ENCODE data around the gene MFAP4. TPM values are rescaled to one million over a fixed set of nuclear protein-coding genes. Genes with fewer than 3 reads are reported as not detected.

MFAP4 gene
- total RNA-seq, 1 experiment from 2014 or later, result 0.69 TPM

DNA sequence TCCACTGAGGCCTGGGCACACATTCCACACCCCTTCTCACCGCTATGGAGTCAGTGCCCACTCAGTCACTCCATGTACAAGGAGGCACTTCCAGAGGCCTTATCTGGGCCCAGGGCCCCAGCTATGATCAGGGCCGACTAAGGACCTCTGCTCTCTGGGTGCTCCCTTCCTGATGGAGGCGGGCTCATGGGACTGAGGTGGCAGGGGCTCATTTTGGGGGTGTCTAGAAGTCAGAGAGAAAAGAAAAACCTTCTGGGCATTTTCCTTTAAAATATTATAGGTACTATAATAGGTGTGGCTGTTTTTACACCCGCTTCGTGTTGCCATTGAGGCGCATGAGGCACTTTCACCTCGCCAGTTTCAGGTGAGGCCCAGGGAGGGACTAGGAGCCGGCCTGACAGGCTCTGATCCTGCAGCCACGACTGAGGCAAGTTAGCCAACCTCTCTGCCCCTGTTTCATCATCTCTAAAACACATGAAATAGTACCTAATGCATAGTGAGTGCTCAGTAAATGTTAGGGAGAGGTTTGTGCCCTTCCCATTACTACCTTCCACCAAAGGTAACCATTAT lies 38.8 kb downstream of the MFAP4 start:
- DNase-seq (ENCODE audit: low read depth), result no peak

DNA sequence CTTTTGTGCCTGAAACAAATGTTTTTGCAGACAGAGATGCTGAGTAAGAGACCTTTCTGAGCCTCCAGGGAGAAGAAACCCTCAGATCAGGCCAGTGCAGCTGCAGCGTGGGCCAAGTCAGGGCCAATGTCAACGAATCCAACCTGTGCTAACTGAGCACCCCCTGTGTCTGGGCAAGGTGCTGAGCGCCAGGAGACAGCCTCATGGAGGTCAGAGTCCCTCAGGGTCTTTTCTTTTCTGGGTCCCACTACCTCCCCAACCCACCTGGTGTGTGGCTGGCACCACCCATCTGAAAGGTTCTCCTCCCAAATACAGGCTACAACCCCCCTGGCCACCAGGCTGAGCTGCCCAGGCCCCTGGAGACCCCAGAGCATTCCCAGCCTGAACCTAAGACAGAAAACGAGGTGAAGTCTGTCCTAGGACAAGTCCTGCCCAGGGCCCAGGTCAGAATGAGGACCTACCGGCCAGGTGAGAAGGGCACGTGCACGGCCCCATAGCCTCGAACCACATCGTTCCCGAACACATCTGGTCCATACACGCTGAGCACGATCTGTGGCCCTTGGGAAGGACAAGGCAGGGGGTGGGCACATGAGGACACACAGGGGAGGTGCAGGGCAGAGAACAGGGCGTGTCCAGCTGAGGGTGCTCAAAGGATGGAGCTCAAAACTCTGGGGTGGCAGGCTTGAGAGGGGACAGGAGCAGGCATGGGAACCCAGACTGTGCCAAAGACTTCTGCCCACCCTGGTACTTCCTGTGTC lies 39.5 kb downstream of the MFAP4 start:
- no peak for DNase-seq (ENCODE audit: low read depth)

DNA sequence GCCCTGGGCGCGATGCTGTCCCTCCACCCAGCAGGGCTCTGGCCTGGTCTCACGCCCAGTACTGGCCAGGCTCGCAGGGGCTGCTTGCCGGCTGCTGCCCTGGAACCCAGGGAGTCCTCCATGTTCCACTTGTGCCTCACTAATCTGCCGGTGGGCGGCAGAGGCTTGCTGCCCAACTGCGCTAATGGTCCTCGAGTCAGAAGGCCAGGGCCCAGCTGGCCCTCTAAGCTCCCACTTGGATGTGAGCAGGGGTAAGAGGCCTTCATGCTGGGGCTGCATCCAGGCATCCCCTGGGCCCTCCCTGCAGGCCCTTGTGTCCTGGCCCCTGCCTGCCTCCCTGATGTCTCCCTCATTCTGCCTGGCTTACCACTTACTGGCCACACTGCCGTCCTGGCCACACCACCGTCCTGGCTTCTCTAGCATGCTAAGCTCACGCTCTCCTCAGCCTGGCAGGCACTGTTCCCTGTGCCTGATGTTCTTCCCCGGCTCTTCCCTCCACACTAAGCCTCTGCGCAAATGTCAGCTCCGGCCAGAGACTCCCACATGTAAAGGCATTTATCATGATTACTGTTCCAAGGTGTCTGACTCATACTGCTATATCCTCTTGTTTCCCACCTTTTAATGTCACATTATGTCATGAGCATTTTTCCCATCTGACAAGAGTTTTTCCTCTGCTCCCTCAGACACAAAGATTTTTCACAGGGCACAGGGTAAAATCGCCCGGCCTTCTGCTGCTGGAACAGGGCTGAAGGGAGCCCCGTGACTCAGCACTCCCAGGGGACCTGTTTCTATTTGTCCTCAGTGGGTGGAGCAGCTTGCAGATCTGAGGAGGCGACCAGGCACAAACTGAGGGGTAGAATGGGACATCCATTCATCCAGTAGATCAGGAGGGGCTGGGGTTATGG lies 40.4 kb downstream of the MFAP4 start:
- peak; percentile 81 for DNase-seq (ENCODE audit: low read depth)

DNA sequence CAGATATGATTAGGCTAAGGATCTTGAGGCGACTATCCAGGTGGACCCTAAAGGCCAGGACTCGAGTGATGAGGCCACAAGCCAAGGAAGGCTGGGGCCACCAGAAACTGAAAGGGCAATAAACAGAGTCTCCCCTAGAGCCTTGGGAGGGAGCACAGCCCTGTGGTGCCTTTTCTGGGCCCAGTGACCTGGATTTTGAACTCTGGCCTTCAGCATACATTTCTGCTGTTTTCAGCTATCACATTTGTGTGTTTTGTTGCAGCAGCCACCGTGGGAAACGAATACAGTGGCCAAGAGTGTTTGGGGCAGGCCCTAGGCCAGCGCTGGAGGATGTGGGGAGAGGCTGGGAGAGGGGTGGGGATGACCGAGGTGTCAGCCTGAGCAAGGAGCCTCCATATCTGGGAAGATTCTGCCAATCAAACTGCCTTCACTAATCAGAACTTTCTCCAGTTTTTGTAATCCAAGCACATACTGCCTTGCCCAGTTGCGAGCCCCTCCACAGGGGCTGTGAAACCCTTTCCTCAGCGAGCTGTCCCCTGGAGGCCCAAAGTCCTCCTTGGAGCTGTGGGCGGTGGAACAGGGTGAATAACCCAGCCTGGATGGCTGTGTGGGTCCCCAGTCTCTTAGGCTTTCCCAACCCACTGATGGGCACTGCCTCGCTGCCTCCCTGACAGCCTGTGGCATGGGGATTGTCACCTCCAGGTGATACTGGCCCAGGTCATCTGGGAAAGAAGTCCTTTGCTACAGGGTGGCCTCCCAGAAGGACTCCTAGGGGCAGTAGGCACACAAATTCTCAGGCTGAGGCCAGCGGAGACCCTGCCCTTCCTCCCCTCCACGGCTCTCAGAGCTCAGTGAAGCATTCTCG lies 41.3 kb downstream of the MFAP4 start:
- DNase-seq (ENCODE audit: low read depth), result no peak

DNA sequence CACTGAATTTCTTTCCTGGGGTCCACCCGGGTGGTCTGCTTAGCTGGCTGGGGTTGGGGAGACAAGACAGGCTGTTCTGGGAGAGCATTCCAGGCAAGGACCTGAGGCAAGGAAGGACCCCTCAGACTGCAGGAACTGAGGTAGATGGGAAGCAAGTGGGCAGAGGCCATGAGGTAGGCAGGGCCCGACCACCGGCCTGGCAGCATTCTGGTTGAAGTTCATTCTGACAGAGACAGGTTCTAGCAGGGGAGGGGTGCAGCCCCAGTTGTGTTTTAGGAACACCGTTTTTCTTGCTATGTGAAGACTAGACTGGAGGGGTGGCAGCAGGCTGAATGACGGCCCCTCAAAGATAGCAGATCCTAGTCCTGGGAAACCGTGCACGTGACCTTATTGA lies 41.9 kb downstream of the MFAP4 start:
- DNase-seq (ENCODE audit: low read depth), result no peak

DNA sequence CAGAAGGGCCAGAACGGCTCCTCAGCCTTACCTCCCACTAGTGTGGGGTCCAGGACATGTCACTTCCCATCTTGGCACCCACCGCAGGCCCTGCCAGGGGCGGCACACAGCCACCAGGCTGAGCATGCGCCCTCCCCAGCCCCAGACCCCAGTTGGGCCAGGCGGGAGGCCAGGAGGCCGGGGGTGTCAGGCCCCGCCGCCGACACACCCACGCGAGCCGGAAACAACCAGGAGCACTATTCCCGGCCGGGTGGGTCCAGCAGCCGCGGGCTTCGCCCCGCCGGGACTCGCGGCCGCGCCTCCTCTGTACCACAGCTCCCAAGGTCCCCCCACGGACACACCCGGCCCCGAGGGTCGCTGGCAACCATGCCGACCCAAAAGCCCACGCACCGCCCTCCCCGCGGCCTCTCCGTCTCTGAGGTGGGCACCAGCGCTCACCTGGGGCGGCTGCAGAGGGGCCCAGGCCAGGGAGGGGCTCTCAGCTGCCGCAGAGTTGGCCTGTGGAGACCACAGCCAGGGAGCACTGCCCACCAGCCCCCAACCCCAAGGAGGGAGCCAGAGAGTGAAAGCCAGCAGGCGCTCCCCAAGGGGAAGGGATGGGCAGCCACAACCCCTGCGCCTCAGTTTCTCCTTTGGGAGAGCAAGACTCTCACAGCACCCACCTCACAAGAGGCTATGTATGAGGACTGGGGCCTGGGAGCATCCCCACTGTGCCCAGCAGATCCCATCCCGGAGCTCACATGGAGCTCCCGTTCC lies 42.5 kb downstream of the MFAP4 start:
- no peak for DNase-seq (ENCODE audit: low read depth)

DNA sequence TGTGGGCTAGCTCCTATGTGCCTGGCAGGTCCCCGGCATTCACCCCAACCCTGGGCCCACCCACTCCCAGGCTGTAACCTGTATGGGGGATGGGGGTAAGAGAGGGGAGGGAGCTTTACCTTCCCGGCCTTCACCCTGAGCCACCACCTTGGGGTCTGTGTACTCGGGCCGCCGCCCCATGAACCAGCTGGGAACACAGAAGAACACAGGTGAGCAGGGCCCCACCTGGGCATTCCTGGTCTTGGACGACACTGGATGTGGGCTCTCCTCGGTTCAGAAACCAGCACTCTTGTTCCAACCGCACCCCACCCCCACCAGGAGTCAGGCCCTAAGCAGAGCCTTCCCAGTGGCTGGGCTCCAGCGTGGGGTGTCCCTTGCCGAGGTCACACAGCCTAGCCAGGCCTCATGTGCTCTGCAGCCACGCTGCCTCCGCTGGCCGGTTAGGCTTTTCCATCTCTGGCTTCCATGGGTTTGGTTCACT lies 43.3 kb downstream of the MFAP4 start:
- no peak for DNase-seq (ENCODE audit: low read depth)

DNA sequence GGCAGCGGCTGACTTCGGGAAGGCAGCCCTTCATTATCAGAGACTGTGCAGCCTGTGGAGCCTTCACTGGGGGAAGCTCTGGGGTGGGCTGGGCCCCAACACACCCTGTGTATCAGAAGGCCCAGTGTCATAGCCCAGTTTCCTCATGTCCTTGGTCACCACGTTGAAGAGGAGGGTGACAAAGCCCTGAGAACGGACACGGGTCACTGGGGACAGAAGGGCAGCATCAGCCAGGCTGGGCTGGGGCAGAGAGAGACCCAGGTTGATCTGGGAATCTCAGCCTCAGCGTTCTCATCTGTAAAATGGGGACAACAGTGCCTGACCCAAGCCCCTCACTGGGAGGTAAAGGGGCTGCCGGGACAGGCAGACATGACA lies 43.7 kb downstream of the MFAP4 start:
- no peak for DNase-seq (ENCODE audit: low read depth)

DNA sequence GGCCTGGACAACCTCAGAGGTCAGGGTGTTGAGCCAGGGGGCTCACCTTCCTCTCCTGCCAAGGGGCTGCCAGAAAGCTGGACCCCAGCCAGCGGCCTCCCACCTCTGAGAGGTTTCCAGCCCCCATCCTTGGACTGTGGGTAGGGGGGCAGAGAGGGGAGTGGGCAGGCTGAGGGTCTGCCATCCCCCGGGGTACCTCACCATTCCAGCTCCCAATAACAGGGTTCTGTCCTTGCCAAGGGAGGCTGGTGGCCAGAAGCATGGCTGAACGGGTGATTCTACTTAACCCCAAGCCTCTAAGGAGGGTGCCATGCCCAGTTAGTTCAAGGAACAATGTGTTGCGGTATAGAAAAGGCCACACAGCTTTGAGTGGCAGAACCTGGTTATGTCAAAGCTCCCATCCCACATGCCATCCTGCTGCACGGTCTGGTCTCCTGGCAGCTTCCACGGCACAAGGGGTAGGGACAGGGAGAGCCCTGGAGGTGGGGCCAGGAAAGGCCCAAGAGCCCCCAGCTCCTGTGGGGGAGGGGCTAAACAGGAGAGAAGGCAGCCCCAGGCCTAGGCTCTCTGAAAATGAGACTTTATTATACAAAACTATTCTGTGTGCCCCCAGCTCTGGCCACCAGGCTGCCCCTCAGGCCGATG lies 44.3 kb downstream of the MFAP4 start:
- DNase-seq (ENCODE audit: low read depth), result no peak

DNA sequence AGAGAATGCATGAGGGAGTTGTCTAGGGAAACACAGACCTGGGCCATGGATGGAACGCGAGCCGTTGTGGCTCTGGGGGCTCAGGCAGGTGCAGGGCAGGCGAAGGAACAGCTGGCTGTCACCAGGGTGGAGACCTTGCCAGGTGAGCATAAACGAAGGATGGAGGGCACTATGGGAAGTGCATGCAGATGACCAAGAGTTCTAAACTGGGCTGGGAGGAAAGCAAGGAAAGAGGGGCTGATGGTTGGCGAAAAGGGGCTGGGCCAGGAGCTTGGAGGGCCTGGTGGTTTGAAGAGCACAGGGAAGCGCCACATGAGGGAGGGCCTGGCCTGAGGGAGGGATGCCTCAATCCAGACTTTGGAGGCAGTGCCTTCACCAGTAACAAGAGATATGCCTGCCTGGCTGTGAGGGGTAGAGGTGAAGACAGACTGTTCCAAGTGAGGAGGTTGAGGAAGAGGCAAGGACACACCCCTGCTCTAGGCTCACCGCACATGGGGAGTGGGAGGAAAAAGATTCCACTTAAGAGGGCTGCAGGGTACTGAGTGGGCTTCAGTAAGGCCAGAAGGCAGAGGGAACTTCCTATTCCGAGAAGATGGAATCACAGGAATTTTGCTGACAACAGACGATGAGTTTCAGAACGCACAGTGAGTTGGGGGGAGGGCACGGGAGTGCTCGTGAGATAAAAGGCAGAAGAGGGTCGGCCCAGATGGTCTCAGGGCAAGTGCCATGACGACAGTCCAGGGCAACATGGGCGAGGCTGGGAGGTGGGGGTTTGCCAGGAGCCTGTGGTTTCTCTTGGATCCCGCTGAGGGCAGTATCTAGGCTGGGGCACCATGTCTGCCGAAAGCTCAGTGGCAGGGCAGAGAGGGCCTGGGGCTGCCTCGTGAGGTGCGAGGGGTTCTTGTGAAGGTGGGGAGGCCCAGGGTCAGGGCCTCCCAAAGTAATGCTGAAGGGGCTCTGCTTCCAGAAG lies 45.1 kb downstream of the MFAP4 start:
- no peak for DNase-seq (ENCODE audit: low read depth)

DNA sequence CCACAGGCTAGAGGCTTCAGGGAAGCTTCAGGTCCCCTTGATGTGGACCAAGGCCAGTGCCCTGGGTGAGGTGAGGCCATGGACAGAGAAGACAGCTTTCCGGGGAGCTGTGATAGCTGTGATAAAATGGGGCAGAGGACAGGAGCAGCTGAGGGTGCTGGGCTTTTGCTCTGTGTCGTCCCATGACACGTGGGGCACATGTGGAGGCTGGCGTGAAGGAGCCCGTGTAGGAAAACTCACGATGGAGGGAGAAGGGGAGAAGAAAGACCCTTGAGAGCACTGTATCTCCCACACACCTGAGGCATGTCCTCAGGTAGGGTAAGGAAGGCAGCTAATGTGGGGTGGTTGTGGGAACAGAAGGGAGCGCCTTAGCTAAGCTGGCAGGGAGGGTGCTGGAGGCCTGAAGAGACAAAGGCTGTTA lies 45.8 kb downstream of the MFAP4 start:
- DNase-seq (ENCODE audit: low read depth), result no peak

DNA sequence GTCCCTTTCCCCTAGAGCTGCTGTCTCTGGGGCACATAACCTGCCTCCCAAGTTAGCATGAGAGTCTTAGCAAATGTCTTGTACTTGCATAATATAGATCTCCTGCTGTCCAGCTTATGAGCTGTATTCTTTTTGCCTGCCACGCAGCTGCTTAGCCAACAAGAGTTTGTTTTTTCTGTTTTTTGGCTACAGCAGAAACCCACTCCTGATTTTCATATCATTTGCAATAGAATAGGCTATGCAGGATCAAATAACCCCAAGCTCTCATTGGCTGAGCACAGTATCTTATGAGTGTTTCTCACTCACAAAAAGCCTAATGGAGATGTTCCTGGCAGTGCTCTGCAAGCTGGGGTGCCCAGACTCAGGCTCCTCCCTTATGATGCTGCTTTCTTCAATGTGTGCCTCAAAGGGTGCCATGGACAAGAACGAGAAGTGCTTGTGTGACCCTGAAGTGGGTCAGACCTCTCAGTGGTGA lies 47.6 kb downstream of the MFAP4 start:
- no peak for DNase-seq (ENCODE audit: low read depth)

DNA sequence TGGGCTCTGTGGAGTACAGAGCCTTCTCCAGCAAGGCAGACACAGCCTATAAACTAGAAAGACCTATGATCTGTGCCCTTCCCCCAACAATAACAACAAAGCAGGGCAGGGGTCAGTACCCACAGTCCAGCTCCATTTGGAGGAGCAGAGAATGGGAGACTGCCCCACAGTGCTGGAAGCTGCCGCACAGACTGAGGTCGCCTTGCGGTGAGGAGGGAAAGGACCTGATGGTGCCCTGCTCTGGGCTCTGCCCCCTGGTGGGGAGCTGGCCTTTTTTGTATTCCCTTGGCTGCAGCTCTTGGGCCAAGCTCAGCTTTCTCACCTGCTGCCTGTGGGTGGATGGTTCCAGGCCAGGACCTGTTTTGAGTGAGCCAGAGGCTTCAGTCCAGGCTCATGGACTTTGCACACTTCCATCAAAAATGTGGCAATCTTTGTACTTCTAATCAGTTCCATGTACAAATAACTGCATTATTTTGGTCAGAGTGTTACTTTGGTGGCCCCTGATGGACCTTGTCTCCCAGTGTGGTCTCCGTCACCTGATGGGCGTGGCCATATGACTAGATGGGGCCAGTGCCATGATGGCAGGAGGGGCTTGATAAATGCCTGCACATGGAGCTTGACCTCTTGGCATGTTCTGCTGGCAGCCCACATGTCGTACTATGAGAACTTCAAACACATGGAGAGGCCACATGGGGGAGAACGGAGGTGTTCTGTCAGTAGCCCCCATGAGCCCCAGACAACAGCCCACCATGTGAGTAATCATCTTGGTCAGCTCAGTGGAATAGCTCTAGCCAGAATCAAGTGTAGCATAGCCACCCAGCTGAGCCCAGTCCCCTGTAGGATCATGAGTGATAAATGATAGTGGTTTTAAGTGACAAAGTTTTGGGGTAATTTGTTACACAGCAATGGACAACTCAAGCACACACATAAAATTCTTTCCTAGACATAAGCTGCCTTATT lies 48.7 kb downstream of the MFAP4 start:
- peak; percentile 46 for DNase-seq (ENCODE audit: low read depth)

DNA sequence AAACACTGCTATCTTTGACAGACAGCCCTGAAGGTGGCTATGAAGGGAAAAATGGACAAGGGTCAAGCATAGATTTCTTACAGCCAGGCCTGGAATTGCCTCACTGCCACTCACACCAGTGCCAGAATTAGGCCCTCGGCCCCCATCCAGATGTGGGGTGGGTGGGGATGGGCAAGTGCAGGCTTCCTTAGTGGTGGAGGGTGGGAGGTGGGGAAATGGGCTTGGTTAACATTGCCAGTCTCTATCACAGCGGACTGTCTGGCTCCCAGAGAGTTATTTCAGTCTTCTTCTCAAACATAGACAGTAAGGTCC lies 49.3 kb downstream of the MFAP4 start:
- no peak for DNase-seq (ENCODE audit: low read depth)

DNA sequence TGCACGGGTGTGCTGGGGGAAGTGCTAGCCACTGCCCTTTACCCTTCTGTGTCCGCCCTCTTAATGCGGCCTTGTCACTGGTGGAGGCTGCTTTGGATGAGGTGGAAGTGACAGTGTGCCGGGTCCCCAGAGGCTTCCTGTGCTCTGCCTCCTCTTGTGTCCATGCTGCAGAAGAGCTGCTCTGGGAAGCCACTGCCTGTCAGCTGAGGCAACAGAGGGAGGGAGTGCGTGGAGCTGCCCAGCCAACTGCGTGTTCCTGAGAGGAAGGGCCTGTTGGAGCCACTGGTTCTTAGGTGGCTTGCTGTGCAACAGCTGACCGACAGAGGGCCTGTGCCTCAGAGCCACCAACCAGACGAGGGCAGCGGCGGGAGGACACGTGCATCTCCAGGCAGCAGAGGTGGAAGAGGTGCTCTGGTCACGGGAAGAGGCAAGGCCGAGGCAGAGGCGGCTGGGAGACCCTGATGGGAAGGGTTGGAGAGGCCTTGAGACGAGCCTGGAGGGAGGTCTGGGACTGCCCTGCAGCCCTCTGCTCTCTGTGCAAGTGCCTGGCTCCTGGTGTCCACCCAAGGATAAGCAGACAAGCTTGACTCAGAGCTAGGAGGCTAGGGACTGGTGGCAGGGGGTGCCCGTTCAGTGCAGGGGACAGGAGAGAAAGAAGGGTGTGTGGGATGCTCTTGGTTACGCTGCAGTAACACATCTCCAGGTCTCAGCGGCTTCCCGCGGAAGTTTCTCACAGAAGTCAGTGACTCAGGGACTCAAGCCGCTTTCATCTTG lies 49.9 kb downstream of the MFAP4 start:
- no peak for DNase-seq (ENCODE audit: low read depth)

DNA sequence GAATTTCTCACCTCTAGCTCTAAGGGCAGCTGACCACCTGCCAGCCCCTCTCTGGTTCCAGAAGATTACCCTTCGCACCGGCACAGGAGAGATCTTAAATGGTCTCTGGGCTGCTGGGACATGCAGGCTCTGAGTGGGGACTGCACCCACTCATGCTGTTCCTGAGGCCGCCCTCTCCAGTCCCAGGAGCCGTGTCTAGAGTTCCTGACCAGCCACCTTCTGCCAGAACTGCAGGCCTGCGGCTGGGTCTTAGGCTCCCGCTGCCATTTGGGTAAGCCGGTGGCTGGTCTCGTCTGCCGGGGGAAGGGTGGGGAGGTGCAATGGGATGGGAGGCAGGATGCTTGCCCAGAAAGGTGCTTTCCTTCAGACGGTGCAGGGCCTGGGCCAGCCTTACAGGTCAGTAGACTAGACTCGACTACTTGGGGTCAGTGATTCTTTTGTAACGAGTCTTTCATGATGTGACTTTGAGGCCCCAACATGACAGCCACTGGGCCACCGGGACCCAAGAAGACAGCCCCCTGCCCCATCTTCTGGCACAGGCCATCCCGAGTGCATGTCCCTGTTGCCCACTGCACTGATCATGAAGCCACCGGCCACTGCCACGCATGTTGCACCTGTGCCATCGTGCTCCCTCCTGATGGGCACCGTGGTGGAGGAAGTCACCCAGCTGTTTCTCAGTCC lies 50.9 kb downstream of the MFAP4 start:
- no peak for DNase-seq (ENCODE audit: low read depth)

DNA sequence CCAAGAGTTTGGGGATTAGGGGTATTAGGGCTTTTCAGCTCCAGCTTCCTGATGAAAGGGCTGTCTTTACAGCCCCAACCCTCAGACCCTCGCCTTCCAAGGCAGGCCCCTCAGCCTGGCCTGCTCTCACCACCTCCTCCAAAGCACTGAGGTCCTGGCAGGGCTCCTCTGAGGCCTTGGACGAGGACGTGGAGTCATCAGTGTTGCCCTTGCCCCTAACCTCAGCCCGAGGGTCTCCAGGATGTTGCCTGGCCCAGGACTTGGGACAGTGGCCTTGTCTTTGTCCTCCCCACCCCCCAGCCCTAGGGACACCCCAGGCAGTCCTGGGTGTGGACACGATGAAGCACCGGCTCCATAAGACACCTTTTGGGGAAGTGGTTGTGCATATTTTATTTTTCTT lies 52.7 kb downstream of the MFAP4 start:
- no peak for DNase-seq (ENCODE audit: low read depth)

All from Daoy (cell line).